Pancreas (tissue), 10 donors: Measurements from ENCODE around the gene BRIP1. TPM values are rescaled to one million over a fixed set of nuclear protein-coding genes. Genes with fewer than 3 reads are reported as not detected.
"Not testable (repeated sequence)": the region's sequence is repeated elsewhere in the genome, so short reads cannot be mapped to it uniquely, and the experiment has no call there.

Source experiments
- ATAC-seq, 4 donors: fragments of 200-7000 bp; cut with Tn5 transposase; one replicate each; pipeline versions ENCODE4 v1.8.0 to v1.9.1; 2020; ENCODE audit warnings: mild to moderate bottlenecking in 4 of 4, moderate library complexity in 4 of 4
- DNase-seq, 6 donors: peaks; one replicate each; pipeline ENCODE4 v3.0.0-alpha.2; 2020
- FAIRE-seq: peaks from 2 replicates; lab custom pipeline; 2012; peaks lifted over from hg19 to GRCh38; lab: Jason Lieb, UNC
- H3K27ac ChIP-seq, 4 donors: fragments of 200-600 bp; sonication (generic); 1 replicate in 3 of 4; 2 replicates in 1 of 4; pipeline versions ENCODE4 v1.5.0 to v1.8.0; 2020
- H3K27me3 ChIP-seq, 4 donors: fragments of 200-600 bp; one replicate each; pipeline ENCODE4 v1.8.0; 2021
- H3K36me3 ChIP-seq, 3 donors: fragments of 200-600 bp; sonication (generic) in 1 of 3; one replicate each; pipeline versions ENCODE4 v1.5.0 to v1.8.0; 2020 to 2021
- H3K4me1 ChIP-seq, 3 donors: fragments of 200-600 bp; one replicate each; pipeline ENCODE4 v1.8.0; 2021
- H3K4me3 ChIP-seq, 4 donors: fragments of 200-600 bp; sonication (generic) in 2 of 4; one replicate each; pipeline versions ENCODE4 v1.5.0 to v1.8.0; 2020 to 2021
- H3K9me3 ChIP-seq, 4 donors: fragments of 200-600 bp; one replicate each; pipeline ENCODE4 v1.8.0; 2021
- CTCF ChIP-seq, 4 donors: fragments of 200-600 bp; sonication (generic) in 3 of 4; IDR thresholded peaks; one replicate each; pipeline versions ENCODE4 v1.5.0 to v1.8.0; 2021; ENCODE audit warnings: antibody characterized with exemption in 4 of 4
- WGBS, 2 donors: extraction: QIAGEN DNeasy Blood & Tissue Kit; methylation state at CpG; one replicate each; pipeline ENCODE4 v1.1.7; 2013; 5-methylcytosine and 5-hydroxymethylcytosine counted together
- intact Hi-C, 3 donors: fragments of 100-400 bp; cut with DNase I; formaldehyde crosslinking; loops; one replicate each; pipeline versions ENCODE4 v1.11.1 to v1.14.2; 2022
- polyA plus RNA-seq, 2 donors: library from polyadenylated mRNA; stranded (reverse); fragments of 200-250 nt; gene quantifications; one replicate each; pipeline ENCODE4 v1.2.3, GENCODE V29; 2013
- total RNA-seq, 6 donors: library from RNA; stranded (reverse); fragmentation: NEBNext Ultra II Directional in 4 of 6; extraction: Animal tissue kit (Norgen Biotek cat#: 25700) in 4 of 6; gene quantifications; one replicate each; pipeline versions ENCODE4 v1.2.1 to v1.2.4, GENCODE V29; 2021 to 2023
- donor health status: healthy with polysubstance abuse.
- donor health status: DM: no; HTN: no; CAD: no; lungs with moderate emphysema.
- donor health status: DM: no; HTN: no; CAD: no.
- donor health status: control.
- donor health status: control.
- donor health status: Bipolar disorder and iron deficiency.
- donor health status: DM: yes; HTN: yes; CAD: no.
- donor health status: DM: no; HTN: no; CAD: no.
- donor health status: DM: no; HTN: no; CAD: no.
- donor health status: DM: yes; HTN: yes; CAD: no.

The BRIP1 gene
- total and polyA plus RNA-seq, 8 donors: 0.09 to 0.59 (median 0.29) TPM

DNA sequence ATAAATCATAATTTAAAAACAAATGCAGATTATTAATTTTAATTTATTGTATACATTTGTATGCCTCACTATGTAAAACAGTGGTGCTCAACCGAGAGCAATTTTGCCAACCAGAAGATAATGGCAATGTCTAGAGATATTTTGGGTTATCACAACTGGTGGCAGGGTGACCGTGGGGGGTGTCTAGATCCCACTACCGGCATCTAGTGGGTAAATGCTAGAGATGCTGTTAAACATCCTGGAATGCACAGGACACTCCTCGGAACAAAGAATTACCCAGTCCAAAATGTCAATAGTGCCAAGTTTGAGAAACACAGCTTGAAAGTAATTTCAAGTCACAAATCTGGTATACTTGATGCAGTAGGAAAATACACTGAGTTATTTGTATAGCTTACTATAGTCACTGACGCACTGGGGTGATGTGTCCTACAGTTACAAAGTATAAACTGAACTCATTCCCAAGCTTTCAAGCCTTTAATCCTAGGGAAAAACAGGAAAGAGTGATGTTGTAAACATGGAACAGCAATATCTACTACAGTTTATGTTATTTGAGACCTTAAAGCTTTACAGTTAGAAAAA, 133.5 kb downstream of the BRIP1 start:
- FAIRE-seq: no peak
- TF ChIP-seq CTCF (IDR thresholded peaks at IDR 0.05): no peak
- no peaks in the 10 kb centered on the region for H3K4me1 ChIP-seq
- no peak overlapping the region for H3K4me3 ChIP-seq
- H3K27ac ChIP-seq: no peak overlapping the region
- no peaks in the 10 kb centered on the region for H3K27me3 ChIP-seq
- no peak for DNase-seq
- ATAC-seq: no peak
- no peaks in the 10 kb centered on the region for H3K9me3 ChIP-seq
- WGBS, 2 donors: 90 to 93% methylated on average over 5 of the region's 5 CpGs
- intact Hi-C loops: no loop called here
- H3K36me3 ChIP-seq: no peaks in the 10 kb centered on the region

GRCh38 chr17:61728297-61728836, 135.0 kb downstream of the BRIP1 start:
- no peak for DNase-seq
- intact Hi-C loops: no loop called here
- no peaks in the 10 kb centered on the region for H3K36me3 ChIP-seq
- no peaks in the 10 kb centered on the region for H3K4me1 ChIP-seq
- no peak overlapping the region for H3K4me3 ChIP-seq
- H3K9me3 ChIP-seq: no peaks in the 10 kb centered on the region
- ATAC-seq: no peak
- no peak overlapping the region for H3K27ac ChIP-seq
- no peak for TF ChIP-seq CTCF (IDR thresholded peaks at IDR 0.05)
- H3K27me3 ChIP-seq: no peaks in the 10 kb centered on the region
- WGBS, 2 donors: 85 to 88% methylated on average over 3 of the region's 3 CpGs
- FAIRE-seq: no peak

GRCh38 chr17:61727798-61728197, 135.5 kb downstream of the BRIP1 start:
- FAIRE-seq, ATAC-seq, H3K9me3 ChIP-seq, DNase-seq, H3K27ac ChIP-seq, H3K4me1 ChIP-seq, intact Hi-C loops, H3K27me3 ChIP-seq, H3K36me3 ChIP-seq, H3K4me3 ChIP-seq: not testable (repeated sequence)
- 96% methylated on average over 8 of the region's 8 CpGs for WGBS, 2 donors

DNA sequence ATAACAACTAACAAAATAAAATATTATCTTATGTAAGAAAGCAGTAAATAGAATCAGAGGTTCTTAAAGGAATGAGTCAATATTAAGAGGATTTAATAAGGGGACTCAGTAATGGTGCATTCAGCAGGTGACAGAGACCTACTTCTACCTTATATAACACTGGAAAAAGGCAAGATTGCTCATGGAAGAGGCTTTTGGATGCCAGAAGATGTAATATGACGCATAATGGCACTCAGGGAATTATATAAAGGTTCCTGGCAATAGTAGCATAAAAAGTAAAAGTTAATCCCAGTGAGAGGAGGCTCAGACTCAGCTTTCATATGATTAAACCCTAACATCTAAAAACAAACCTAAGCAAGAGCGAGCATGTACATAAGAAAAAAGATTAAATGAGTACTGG, 136.4 kb downstream of the BRIP1 start:
- no peak for TF ChIP-seq CTCF (IDR thresholded peaks at IDR 0.05)
- intact Hi-C loops: no loop called here
- H3K4me3 ChIP-seq: no peak overlapping the region
- H3K27me3 ChIP-seq: no peaks in the 10 kb centered on the region
- H3K4me1 ChIP-seq: no peaks in the 10 kb centered on the region
- DNase-seq (no peak), FAIRE-seq (no peak), ATAC-seq (no peak)
- H3K36me3 ChIP-seq: no peaks in the 10 kb centered on the region
- 90 to 98% methylated on average over 2 of the region's 2 CpGs for WGBS, 2 donors
- H3K9me3 ChIP-seq: no peaks in the 10 kb centered on the region
- H3K27ac ChIP-seq: no peak overlapping the region

DNA sequence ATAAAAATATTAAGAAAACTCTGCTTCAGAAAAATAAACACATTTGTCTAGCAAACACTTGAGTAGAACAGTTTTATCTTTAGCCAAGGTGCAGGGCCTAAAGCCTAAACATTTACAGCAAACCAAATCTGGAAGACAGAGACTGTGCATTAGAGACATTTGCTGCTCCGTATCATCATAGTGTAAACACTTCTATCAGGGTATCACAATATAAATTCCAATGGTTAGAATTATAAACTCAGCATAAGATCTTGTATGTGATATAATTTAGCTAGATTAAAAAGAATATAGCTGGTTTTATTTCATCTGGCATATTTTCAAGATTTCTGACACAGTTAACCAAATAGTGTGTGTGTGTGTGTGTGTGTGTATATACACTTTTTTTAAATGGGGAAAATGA, 138.6 kb downstream of the BRIP1 start:
- ATAC-seq (no peak), DNase-seq (no peak), FAIRE-seq (no peak)
- no peak for TF ChIP-seq CTCF (IDR thresholded peaks at IDR 0.05)
- WGBS, 2 donors: 90 to 97% methylated on average over 1 of the region's 1 CpG
- Histone ChIP-seq H3K9me3 (no peaks in the 10 kb centered on the region), H3K4me3 (no peak overlapping the region), H3K36me3 (no peaks in the 10 kb centered on the region), H3K27me3 (no peaks in the 10 kb centered on the region), H3K27ac (no peak overlapping the region), H3K4me1 (no peaks in the 10 kb centered on the region)
- intact Hi-C loops: no loop called here
